ENCODE measurements around the gene SEBOX.

DNA sequence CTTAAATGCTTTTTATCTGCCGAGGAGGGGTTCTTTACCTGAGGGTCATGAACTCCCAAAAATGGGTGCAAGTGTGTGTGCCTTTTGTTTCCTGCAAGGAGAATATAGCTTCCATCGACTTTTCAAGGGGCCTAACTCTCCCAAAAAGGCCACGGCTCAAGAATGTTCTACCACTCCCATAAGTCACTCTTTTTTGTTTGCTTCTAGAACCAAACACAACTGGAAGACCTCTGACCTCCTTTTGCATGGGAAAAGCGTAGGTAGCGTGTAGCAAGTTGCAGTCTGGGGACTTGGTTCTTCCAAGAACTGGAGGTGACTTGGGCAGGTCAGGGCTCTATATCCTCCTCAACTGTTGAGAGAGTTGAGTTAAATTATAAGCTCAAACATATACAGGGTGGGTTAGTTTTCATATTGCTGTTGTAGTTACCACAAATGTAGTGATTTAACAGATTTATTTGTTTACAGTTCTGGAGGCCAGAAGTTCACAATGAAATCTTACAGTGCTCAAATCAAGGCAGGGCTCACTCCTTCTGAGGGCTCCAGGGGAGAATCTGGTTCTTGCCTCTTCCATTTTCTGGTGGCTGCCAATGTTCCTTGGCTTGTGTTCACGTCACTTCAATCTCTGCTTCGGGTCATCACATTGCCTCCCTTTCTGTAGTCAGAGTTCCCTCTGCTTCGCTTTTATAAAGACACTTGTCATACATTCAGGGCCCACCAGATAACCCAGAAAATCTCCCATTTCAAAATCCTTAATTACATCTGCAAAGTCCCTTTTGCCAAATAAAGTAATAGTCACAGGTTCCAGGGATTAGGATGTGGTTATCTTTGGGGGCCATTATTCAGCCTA is 44.6 kb downstream of the SEBOX start:
- TF ChIP-seq POLR2AphosphoS5 (IDR thresholded peaks at IDR 0.05; ENCODE audit: low read depth, low read length) (no peak), REST (IDR thresholded peaks at IDR 0.05; ENCODE audit: insufficient read depth in 1 of 2, low read depth in 2 of 2, low read length in 2 of 2) (no peak), TAF1 (IDR thresholded peaks at IDR 0.05; ENCODE audit: borderline replicate concordance, insufficient read depth, low read length) (no peak)

All from PFSK-1 (cell line).